Calu3 (cell line): ENCODE measurements around the gene LRMDA. TPM values are rescaled to one million over a fixed set of nuclear protein-coding genes. Genes with fewer than 3 reads are reported as not detected.

ENCODE experiments used
- BruUV-seq: library from RNA; stranded (reverse); fragments of 400-500 nt; replicated peaks from 2 replicates; lab custom pipeline; 2021; lab: Mats Ljungman, UMichigan
- CTCF ChIA-PET: fragments of 300-600 bp; sonication (Branson Sonifier 250); formaldehyde crosslinking; loops from one replicate; lab custom pipeline; 2022; ENCODE audit warnings: antibody characterized with exemption; lab: Charles Lee
- DNase-seq: peaks from one replicate; pipeline ENCODE4 v3.0.0; 2022
- H3K27ac Mint-ChIP-seq: one replicate; pipeline ENCODE4 v1.8.0; 2022; ENCODE audit warnings: mixed read lengths; ENCODE audit not compliant: unreplicated experiment
- H3K27me3 Mint-ChIP-seq: one replicate; pipeline ENCODE4 v1.8.0; 2022; ENCODE audit warnings: mixed read lengths; ENCODE audit not compliant: unreplicated experiment
- H3K36me3 Mint-ChIP-seq: one replicate; pipeline ENCODE4 v1.8.0; 2022; ENCODE audit warnings: mild to moderate bottlenecking, moderate library complexity, mixed read lengths; ENCODE audit not compliant: insufficient read depth, unreplicated experiment
- H3K4me1 Mint-ChIP-seq: one replicate; pipeline ENCODE4 v1.8.0; 2022; ENCODE audit warnings: mild to moderate bottlenecking, low read depth, mixed read lengths; ENCODE audit not compliant: unreplicated experiment
- H3K4me3 Mint-ChIP-seq: one replicate; pipeline ENCODE4 v1.8.0; 2022; ENCODE audit warnings: mild to moderate bottlenecking, low read depth, moderate library complexity, mixed read lengths; ENCODE audit not compliant: unreplicated experiment
- H3K9me3 Mint-ChIP-seq: one replicate; pipeline ENCODE4 v1.8.0; 2022; ENCODE audit warnings: low read depth, mixed read lengths; ENCODE audit not compliant: unreplicated experiment
- CTCF ChIP-seq: fragments of 200-600 bp; IDR thresholded peaks from one replicate; pipeline ENCODE4 v1.8.0; 2022; ENCODE audit warnings: antibody characterized with exemption; ENCODE audit not compliant: unreplicated experiment
- intact Hi-C: fragments of 100-400 bp; cut with micrococcal nuclease; formaldehyde crosslinking; loops from one replicate; pipeline ENCODE4 v1.10.0; 2022; ENCODE audit not compliant: unreplicated experiment
- total RNA-seq: library from RNA; stranded (reverse); gene quantifications from 2 replicates; pipeline ENCODE4 v1.2.3, GENCODE V29; 2022

LRMDA gene
- total RNA-seq, 1 experiment from 2014 or later = 7.6 TPM

- Mint-ChIP-seq H3K27me3 (no peaks in the 10 kb centered on the region), H3K4me1 (no peaks in the 10 kb centered on the region), H3K36me3 (no peaks in the 10 kb centered on the region), H3K27ac (no peak overlapping the region), H3K4me3 (no peak overlapping the region), H3K9me3 (peaks cover 12% of the 10 kb centered on the region)
- intact Hi-C loops = no loop called here
- no peak for DNase-seq
- CTCF ChIA-PET = no interaction called here
- no peak for TF ChIP-seq CTCF
- no TSS peak for BruUV-seq
Measured at GRCh38 chr10:76242956-76243355, 811.5 kb downstream of the LRMDA start.

- Mint-ChIP-seq H3K4me1 (no peaks in the 10 kb centered on the region), H3K9me3 (peaks cover 12% of the 10 kb centered on the region), H3K4me3 (no peak overlapping the region), H3K36me3 (no peaks in the 10 kb centered on the region), H3K27me3 (no peaks in the 10 kb centered on the region), H3K27ac (no peak overlapping the region)
- DNase-seq = no peak
- intact Hi-C loops = no loop called here
- no peak for TF ChIP-seq CTCF
- CTCF ChIA-PET = no interaction called here
- BruUV-seq = no TSS peak
Measured at GRCh38 chr10:76244061-76244686, 812.8 kb downstream of the LRMDA start.

GRCh38 chr10:76245951-76246495 lies 814.6 kb downstream of the LRMDA start:
- H3K36me3 Mint-ChIP-seq = no peaks in the 10 kb centered on the region
- no TSS peak for BruUV-seq
- intact Hi-C loops = no loop called here
- H3K4me3 Mint-ChIP-seq = no peak overlapping the region
- CTCF ChIA-PET = no interaction called here
- peaks cover 8% of the 10 kb centered on the region for H3K9me3 Mint-ChIP-seq
- no peaks in the 10 kb centered on the region for H3K27me3 Mint-ChIP-seq
- H3K27ac Mint-ChIP-seq = no peak overlapping the region
- DNase-seq = no peak
- no peak for TF ChIP-seq CTCF
- no peaks in the 10 kb centered on the region for H3K4me1 Mint-ChIP-seq

- no peak for DNase-seq
- intact Hi-C loops = no loop called here
- no peaks in the 10 kb centered on the region for H3K36me3 Mint-ChIP-seq
- no peak for TF ChIP-seq CTCF
- H3K4me1 Mint-ChIP-seq = no peaks in the 10 kb centered on the region
- H3K4me3 Mint-ChIP-seq = no peak overlapping the region
- H3K27me3 Mint-ChIP-seq = no peaks in the 10 kb centered on the region
- CTCF ChIA-PET = no interaction called here
- H3K9me3 Mint-ChIP-seq = peaks cover 9% of the 10 kb centered on the region
- H3K27ac Mint-ChIP-seq = no peak overlapping the region
- no TSS peak for BruUV-seq
Measured at GRCh38 chr10:76248649-76249200, 817.3 kb downstream of the LRMDA start.
